ENCODE measurements around the gene SLC6A8. TPM values are rescaled to one million over a fixed set of nuclear protein-coding genes. Genes with fewer than 3 reads are reported as not detected.

Gene SLC6A8
- polyA plus RNA-seq, 1 experiment: 11.9 TPM

- CTCF ChIA-PET: interaction anchor here (0.7 to 1.5 kb wide), 3 partner anchors 9 to 101 kb away, joined by 3 to 5 read pairs (median 3); no protein-coding TSS in a partner anchor
- H3K27me3 ChIP-seq (ENCODE audit: control insufficient read depth, insufficient read depth, low read length): peaks cover 16% of the 10 kb centered on the region
- no peak for TF ChIP-seq CTCF (IDR thresholded peaks at IDR 0.05; ENCODE audit: insufficient read depth, low read depth, low read length)
- DNase-seq (ENCODE audit: low read depth): no peak
- no peak overlapping the region for H3K4me3 ChIP-seq (ENCODE audit: low read depth, low read length)
- POLR2A ChIA-PET: no interaction called here
- H3K36me3 ChIP-seq (ENCODE audit: control insufficient read depth, insufficient read depth, low read length): no peaks in the 10 kb centered on the region
Observed at GRCh38 chrX:153640045-153640686, 47.6 kb upstream of the SLC6A8 start.

GRCh38 chrX:153640736-153641575, 46.8 kb upstream of the SLC6A8 start:
- Histone ChIP-seq H3K4me3 (ENCODE audit: low read depth, low read length) (no peak overlapping the region), H3K27me3 (ENCODE audit: control insufficient read depth, insufficient read depth, low read length) (peaks cover 19% of the 10 kb centered on the region), H3K36me3 (ENCODE audit: control insufficient read depth, insufficient read depth, low read length) (no peaks in the 10 kb centered on the region)
- ChIA-PET CTCF (interaction anchor here (0.7 to 1.5 kb wide), 2 partner anchors 10 to 102 kb away, joined by 3 to 5 read pairs; no protein-coding TSS in a partner anchor), POLR2A (no interaction called here)
- TF ChIP-seq CTCF (IDR thresholded peaks at IDR 0.05; ENCODE audit: insufficient read depth, low read depth, low read length): no peak
- no peak for DNase-seq (ENCODE audit: low read depth)

GRCh38 chrX:153641627-153642026, 46.1 kb upstream of the SLC6A8 start:
- H3K36me3 ChIP-seq (ENCODE audit: control insufficient read depth, insufficient read depth, low read length): no peaks in the 10 kb centered on the region
- H3K4me3 ChIP-seq (ENCODE audit: low read depth, low read length): no peak overlapping the region
- TF ChIP-seq CTCF (IDR thresholded peaks at IDR 0.05; ENCODE audit: insufficient read depth, low read depth, low read length): no peak
- H3K27me3 ChIP-seq (ENCODE audit: control insufficient read depth, insufficient read depth, low read length): peaks cover 22% of the 10 kb centered on the region
- no peak for DNase-seq (ENCODE audit: low read depth)
- POLR2A ChIA-PET: no interaction called here
- CTCF ChIA-PET: no interaction called here

- ChIA-PET POLR2A (no interaction called here), CTCF (no interaction called here)
- DNase-seq (ENCODE audit: low read depth): no peak
- H3K4me3 ChIP-seq (ENCODE audit: low read depth, low read length): no peak overlapping the region
- TF ChIP-seq CTCF (IDR thresholded peaks at IDR 0.05; ENCODE audit: insufficient read depth, low read depth, low read length): no peak
- H3K27me3 ChIP-seq (ENCODE audit: control insufficient read depth, insufficient read depth, low read length): peaks cover 23% of the 10 kb centered on the region
- H3K36me3 ChIP-seq (ENCODE audit: control insufficient read depth, insufficient read depth, low read length): no peaks in the 10 kb centered on the region
Observed at GRCh38 chrX:153642051-153642654, 45.6 kb upstream of the SLC6A8 start.

Data from BJ (cell line).